NOMO-1 (cell line): ENCODE measurements around the gene NHERF2.
A peak's percentile ranks its signal among the peaks of the same experiment; 100 is the strongest.

Experiments
- DNase-seq, 2 experiments: peaks; one replicate each; lab custom pipeline; 2025; ENCODE audit not compliant: unreplicated experiment in 2 of 2; lab: John Stamatoyannopoulos, UW

Gene NHERF2

GRCh38 chr16:2038382-2039231 lies 11.9 kb downstream of the NHERF2 start:
- no peak for DNase-seq

GRCh38 chr16:2039274-2040031 lies 12.8 kb downstream of the NHERF2 start:
- no peak for DNase-seq

GRCh38 chr16:2040041-2040786 lies 13.5 kb downstream of the NHERF2 start:
- DNase-seq: no peak

DNA sequence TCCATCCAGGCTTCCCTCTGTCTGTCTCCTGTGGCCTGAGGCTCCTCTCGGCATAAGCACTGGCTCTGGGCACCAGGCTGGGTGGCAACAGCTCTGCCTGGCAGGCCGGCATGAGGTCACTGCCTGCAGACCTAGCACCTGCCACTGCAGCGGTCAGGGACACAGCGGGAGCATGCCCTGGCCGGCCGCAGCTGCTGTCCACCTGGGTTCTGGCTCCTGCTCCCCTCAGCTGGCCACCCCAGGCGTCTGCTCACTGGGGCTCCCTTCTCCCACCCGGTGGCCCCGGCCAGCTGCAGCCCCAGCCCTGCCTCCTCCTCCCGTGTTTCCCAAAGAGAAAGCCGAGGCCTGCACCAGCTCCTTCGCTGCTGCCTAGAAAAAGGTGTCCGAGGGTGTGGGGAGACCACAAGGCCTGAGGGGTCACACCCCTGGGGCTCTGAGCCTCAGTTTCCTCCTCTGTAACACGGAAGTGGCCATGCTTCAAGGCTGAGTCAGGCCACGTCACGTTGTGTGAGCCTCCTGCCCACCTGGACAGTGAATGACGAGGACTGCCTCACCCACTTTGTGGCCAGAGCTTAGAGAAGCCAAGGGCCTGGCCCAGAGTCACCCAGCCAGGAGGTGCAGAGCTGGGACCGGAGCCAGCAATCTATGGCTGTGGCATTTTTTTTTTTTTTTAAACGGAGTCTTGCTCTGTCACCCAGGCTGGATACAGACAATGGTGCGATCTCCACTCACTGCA lies 14.3 kb downstream of the NHERF2 start:
- DNase-seq: no peak

GRCh38 chr16:2042171-2042985 lies 15.7 kb downstream of the NHERF2 start:
- no peak for DNase-seq

DNA sequence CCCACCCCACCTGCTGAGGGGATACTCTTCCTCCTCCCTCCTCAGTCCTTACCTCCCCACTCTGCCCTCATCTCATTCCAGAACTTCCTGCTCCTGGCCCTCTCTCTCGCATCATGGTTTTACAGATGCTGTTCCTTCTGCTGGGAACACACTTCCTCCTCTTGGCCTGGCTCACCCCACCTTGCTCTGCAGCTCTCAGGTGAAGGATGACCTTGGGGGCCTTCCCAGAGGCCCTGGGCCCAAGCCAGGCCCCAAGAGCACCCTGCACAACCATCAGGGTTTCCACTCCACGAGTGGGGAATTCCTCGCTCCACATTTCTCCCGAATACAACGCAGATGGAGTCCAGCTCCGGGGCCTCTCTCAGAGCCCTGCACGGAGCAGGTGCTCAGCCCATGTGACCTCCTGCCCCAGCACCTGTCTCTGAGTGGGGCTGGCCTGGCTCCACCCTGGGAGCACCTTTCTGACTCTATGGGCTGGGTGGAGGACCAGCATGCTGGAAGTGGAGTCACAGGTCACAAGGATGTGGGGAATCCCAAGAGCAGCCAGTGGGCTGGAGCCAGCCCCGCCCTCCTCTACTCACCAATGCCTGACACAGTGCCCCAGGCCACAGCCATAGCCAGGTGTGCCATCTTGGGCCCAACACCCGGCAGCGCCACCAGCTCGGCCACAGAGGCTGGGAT lies 16.4 kb downstream of the NHERF2 start:
- no peak for DNase-seq

DNA sequence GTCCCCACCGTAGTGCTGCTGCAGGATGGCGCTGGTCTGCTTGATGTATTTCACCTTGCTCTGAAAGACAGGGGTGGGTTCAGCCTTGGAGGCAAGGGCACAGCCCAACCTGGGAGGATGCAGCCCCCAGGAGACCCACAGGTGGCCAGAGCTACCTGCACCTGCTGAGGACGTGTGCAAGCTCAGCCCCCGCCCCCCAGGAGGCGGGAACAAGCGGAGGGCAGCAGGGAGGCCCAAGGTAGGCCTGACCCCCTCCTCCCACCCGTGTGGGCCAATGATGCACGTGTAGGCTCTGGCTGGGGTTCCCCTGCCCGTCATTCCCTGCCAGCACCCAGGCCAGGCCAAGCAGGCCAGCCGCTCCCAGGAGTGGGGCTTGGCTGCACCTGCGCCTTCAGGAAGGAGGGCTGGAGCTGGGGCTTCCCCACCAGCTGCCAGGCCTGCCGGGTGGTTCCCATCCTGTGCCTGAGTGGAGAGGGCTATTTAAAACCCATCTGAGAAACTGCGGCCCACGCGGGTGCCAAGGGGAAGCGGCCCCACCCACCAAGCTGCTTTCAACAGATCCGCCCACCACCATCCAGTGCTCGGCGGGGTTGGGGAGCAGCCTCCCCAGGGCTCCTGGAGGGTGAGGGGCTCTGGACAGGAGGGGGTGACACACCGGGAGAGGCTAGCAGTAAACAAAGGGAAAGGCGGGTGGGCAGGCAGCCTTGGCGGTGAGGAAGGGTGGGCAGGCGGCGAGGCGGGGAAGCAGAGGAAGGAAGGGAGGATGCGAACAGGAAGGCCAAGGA lies 17.2 kb downstream of the NHERF2 start:
- DNase-seq: no peak

GRCh38 chr16:2044541-2044940 lies 17.8 kb downstream of the NHERF2 start:
- no peak for DNase-seq

- DNase-seq: no peak
Observed at GRCh38 chr16:2045965-2046892, 19.5 kb downstream of the NHERF2 start.

DNA sequence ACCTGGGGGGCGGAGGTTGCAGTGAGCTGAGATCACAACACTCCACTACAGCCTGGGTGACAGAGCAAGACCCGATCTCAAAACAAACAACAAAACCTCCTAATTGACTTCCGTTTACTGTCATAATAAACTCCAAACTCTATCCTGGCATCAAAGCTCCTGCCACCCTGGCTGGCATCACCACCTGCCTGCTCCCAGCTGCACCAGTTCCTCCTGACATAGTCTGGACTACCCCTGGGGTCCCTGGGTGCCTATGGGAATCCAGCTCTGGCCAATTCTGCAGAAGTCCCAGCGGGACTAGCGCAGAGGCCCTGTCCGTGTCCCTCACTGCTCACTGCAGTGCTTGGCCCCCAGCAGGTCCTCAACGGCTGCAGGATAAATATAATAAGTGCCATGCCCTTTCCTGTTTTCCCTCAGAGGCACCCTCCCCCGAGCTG lies 20.2 kb downstream of the NHERF2 start:
- DNase-seq: no peak

DNA sequence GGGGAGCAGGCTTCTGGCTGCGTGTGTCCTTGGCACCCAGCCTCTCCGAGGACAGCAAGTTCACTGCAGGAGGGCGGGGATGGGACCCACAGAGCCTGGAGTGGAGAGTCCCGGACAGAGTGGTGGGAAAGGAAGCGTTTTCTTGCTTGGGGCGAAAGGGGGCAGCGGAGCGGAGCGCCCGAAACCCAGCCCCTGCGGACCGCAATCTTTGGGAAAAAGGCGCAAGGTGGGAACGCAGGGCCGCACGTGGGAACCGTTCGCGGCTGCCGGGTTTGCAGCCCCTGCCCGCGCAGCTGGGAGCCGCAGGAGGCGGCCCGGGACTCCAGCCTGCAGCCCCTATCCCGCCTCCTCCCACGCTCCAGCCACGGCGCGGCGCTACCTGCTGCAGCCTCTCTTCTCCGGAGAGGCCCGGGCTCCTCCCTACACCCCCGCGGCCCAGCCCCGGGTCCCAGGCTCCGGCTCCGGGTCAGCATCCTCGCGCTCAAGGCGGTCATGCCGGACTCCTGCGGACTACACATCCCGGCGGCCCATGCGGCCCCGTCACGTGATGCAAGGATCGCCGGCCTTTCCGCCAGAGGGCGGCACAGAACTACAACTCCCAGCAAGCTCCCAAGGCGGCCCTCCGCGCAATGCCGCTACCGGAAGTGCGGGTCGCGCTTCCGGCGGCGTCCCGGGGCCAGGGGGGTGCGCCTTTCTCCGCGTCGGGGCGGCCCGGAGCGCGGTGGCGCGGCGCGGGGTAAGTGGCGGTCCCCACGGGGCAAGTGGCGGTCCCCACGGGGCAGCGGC lies 20.8 kb downstream of the NHERF2 start, which contains the start of the genes NTHL1 and TSC2:
Gene NTHL1 (minus strand): TSS at position 505 of the 786 bp plus-strand sequence. CDS start 11 bp downstream, at position 494.
Gene TSC2 (plus strand): TSS at position 656 of the 786 bp plus-strand sequence. CDS start 631 bp downstream, outside the sequence.
- peak; percentile 95 for DNase-seq

DNA sequence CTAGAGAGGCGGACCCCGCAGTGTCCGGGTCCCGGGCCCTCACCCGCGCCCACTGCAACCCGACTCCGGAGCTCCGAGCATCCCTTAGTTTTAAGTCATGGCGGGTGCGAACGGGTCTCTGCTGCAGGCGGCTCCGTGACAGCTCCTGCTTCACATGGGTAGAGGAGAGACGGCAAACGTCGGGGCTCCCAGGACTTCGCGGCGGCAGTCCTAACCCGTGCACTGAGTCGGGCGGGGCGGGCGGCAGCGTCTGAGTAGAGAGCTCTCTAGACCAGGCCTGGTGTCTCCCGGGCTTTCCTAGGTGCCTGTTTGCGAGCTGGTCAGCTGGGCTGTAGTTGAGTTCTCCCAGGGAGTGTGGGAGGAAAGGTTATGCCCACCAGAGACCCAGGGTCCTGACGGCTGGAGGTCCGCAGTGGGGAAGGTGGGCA lies 21.4 kb downstream of the NHERF2 start:
- no peak for DNase-seq

GRCh38 chr16:2053211-2053610 lies 26.5 kb downstream of the NHERF2 start:
- no peak for DNase-seq

DNA sequence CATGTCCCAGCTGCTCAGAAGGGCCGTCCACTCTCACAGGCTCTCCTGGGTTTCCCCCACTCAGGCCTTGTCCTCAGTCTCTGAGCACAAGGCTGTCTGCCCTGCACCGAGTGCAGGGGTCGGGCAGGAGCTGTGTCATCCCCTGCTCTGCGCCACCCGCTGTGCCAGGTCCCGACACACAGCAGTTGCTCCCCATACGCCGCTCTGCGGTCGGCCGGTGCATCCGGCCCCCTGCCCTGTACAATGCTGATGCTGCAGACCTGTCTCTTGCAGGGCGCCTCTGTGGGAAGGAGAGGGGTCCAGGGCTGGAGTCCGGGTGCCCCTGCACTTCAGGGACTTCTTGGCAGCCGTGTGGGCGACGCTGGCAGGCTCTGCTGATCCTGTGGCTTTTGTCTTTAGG lies 27.2 kb downstream of the NHERF2 start:
- DNase-seq: no peak

DNA sequence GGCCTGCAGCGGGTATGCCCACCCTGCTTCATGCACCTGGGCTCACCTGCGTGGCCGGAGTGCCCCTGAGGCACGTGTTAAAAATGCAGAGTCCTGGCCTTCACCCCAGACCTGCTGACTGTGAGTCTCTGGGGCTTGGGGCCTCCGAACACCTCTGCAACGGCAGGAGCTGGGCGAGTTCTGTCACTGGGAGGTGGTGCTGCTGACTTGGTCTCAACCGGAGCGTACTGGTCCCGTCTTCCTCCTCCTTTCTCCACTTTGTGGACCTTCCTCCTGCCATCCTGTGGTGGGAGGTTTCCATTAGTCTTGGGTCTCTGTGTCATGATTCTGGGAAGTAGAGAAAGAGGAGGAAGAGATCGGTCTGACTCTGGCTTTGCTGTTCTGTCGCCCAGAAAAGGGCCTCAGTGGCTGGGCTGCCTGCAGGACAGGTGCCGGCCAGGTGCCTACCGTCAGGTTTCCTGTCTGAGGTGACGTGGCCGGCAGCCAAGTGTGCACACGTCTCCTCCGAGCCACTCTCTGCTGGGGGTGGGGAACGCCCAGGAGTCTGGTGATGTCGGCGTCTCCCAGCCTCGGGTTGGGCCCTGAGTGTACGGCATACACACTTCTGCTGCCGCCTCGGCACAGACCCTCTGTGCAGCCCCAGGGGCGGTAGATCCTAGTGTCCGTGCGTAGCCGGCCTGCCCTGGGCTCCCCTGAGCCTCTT lies 28.0 kb downstream of the NHERF2 start:
- DNase-seq: no peak

- no peak for DNase-seq
Observed at GRCh38 chr16:2056077-2056476, 29.4 kb downstream of the NHERF2 start.
